ENCODE measurements around the gene CRIP2. TPM values are rescaled to one million over a fixed set of nuclear protein-coding genes. Genes with fewer than 3 reads are reported as not detected.
A peak's percentile ranks its signal among the peaks of the same experiment; 100 is the strongest.

CRIP2 gene
- total and polyA plus RNA-seq, 2 of the 13 experiments (the other 11 are each of a cell fraction or from before 2014, with no cell fraction given) = 31.6 to 37.9 TPM

GRCh38 chr14:105499256-105500035 lies 24.8 kb downstream of the CRIP2 start (continued):
- no peak for TF ChIP-seq ZNF318 (CRISPR knock-in tag; IDR thresholded peaks at IDR 0.05)
- no peak for TF ChIP-seq TBX3 (IDR thresholded peaks at IDR 0.05; ENCODE audit: borderline replicate concordance)
- peak; percentile 93 for TF ChIP-seq ETV5 (CRISPR knock-in tag; IDR thresholded peaks at IDR 0.05; ENCODE audit: borderline replicate concordance)
- TF ChIP-seq ZNF337 (CRISPR knock-in tag; IDR thresholded peaks at IDR 0.05; ENCODE audit: borderline replicate concordance, low read depth) = no peak
- TF ChIP-seq ZNF431 (CRISPR knock-in tag; IDR thresholded peaks at IDR 0.05; ENCODE audit: borderline replicate concordance, low read depth) = 0 out of 2 replicates have a peak, but pooled peaks have one; percentile 70
- no peak for TF ChIP-seq ZNF597 (CRISPR knock-in tag; IDR thresholded peaks at IDR 0.05)
- peak; percentile 77 for TF ChIP-seq ZFY (CRISPR knock-in tag; IDR thresholded peaks at IDR 0.05)
- no peak; the same call in 1 of the 2 replicates for TF ChIP-seq NCOR1 (IDR thresholded peaks at IDR 0.05; ENCODE audit: borderline replicate concordance, low read length)
- TF ChIP-seq MED8 (CRISPR knock-in tag; IDR thresholded peaks at IDR 0.05; ENCODE audit: insufficient replicate concordance) = peak; percentile 94
- peak; percentile 59; the same call in 1 of the 2 replicates for TF ChIP-seq ZNF614 (CRISPR knock-in tag; IDR thresholded peaks at IDR 0.05; ENCODE audit: borderline replicate concordance)
- no peak for TF ChIP-seq SRSF9 (IDR thresholded peaks at IDR 0.05; ENCODE audit: borderline replicate concordance, insufficient read depth, low read depth, low read length, poor library complexity, severe bottlenecking)
- 0 out of 2 replicates have a peak, but pooled peaks have one; percentile 74 for TF ChIP-seq KLF15 (CRISPR knock-in tag; IDR thresholded peaks at IDR 0.05; ENCODE audit: borderline replicate concordance)
- TF ChIP-seq HNRNPH1 (optimal IDR thresholded peaks at IDR 0.05; ENCODE audit: low read depth, low read length) = no peak
- TF ChIP-seq HDAC2 (CRISPR knock-in tag; IDR thresholded peaks at IDR 0.05) = peak; percentile 69
- peak; percentile 69; the same call in 1 of the 2 replicates for TF ChIP-seq ZMAT3 (CRISPR knock-in tag; conservative IDR thresholded peaks at IDR 0.05)
- TF ChIP-seq ZNF354B (CRISPR knock-in tag; IDR thresholded peaks at IDR 0.05) = no peak

Data from HepG2 (cell line).